ENCODE results near the gene RABGEF1. TPM values are rescaled to one million over a fixed set of nuclear protein-coding genes. Genes with fewer than 3 reads are reported as not detected.

The RABGEF1 gene
- total and polyA plus RNA-seq, 2 of the 8 experiments (the other 6 are each of a cell fraction or from before 2014, with no cell fraction given) = 10.2 to 18.0 TPM

DNA sequence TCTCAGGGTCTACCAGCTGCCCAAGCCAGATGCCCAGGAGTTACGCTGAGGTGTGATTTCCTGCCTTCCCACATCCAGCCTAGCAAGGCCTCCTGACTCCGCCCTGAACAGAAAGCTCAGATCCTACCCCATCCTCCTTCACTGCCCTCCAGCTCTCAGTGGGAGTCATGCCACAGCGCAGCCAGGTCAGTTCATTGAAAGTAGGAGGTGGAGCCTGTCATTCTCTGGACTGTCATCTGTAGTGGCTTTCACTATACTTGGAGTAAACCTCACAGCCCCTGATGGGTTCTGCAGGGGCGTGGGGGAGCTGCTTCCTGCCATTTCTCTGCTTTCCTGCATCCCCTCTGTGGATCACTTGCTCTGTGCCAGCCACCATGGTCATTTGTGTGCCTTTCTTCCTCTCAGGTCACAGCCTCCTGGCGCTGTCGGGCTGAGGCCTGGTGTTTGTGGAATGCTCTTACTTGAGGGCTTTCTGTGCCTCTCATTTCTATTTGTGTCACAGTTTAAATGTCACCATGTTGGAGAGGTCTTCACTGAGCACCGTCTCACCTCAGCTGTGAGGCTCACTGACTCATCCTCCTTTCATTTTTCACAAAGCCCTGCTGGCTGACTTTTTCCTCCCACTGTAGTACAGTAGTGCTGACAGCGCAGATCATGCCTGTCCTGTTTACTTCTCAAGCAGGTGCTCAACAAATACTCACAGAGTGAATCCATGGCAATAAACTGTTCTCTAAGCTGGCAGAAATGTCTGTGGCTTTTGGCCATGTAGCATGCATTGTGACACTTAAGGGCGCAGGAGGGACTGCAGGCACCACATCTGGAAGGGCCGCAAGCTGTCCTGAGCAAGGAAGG is 119.5 kb downstream of the RABGEF1 start:
- Histone ChIP-seq H2AK5ac (ENCODE audit: low read depth, low read length) (no peak overlapping the region), H3K36me3 (ENCODE audit: control insufficient read depth in 2 of 4, insufficient read depth in 4 of 4, low read length in 3 of 4) (peaks cover 0 to 4% (median 0%) of the 10 kb centered on the region in 4 experiments; a peak in 3 of 8 replicates), H3K4me3 (ENCODE audit: extremely low read depth in 1 of 4, insufficient read depth in 2 of 4, low read depth in 3 of 4, low read length in 4 of 4) (no peak overlapping the region), H3K9me3 (ENCODE audit: insufficient read depth in 2 of 2, low read depth in 1 of 2, low read length in 1 of 2) (no peaks in the 10 kb centered on the region), H3K14ac (ENCODE audit: insufficient read length) (no peak overlapping the region), H3K27me3 (replicated peaks in 1 of 4; ENCODE audit: control insufficient read depth in 3 of 4, extremely low read depth in 1 of 4, insufficient read depth in 3 of 4, low read length in 3 of 4) (no peaks in the 10 kb centered on the region), H2BK15ac (ENCODE audit: low read length) (no peak overlapping the region), H3K79me1 (ENCODE audit: low read depth, low read length) (peaks cover 4% of the 10 kb centered on the region; the same call in 1 of the 2 replicates), H3K27ac (ENCODE audit: low read depth, low read length) (no peak overlapping the region), H2BK12ac (ENCODE audit: low read depth, low read length) (no peak overlapping the region), H3K23ac (ENCODE audit: insufficient read length) (no peak overlapping the region), H2BK120ac (replicated peaks; ENCODE audit: low read depth, low read length) (no peak overlapping the region), H2BK20ac (ENCODE audit: low read length) (no peak overlapping the region), H3K23me2 (ENCODE audit: low read depth, low read length) (no peaks in the 10 kb centered on the region), H3K4me1 (replicated peaks in 1 of 4; ENCODE audit: control insufficient read depth in 3 of 4, insufficient read depth in 4 of 4, low read length in 3 of 4) (no peaks in the 10 kb centered on the region), H4K91ac (replicated peaks; ENCODE audit: insufficient read length, low read length) (no peak overlapping the region), H4K20me1 (replicated peaks in 1 of 2; ENCODE audit: control insufficient read depth in 1 of 2, insufficient read depth in 2 of 2, low read length in 2 of 2) (no peaks in the 10 kb centered on the region), H2BK5ac (ENCODE audit: low read depth, low read length) (no peak overlapping the region), H4K8ac (ENCODE audit: extremely low read depth, insufficient read depth, low read length) (no peak overlapping the region), H3K4me2 (ENCODE audit: insufficient read depth in 1 of 2, low read depth in 2 of 2, low read length in 2 of 2) (no peak overlapping the region), H3K56ac (replicated peaks; ENCODE audit: insufficient read length, low read depth, low read length) (no peak overlapping the region), H3K79me2 (ENCODE audit: control insufficient read depth in 1 of 2, insufficient read depth in 2 of 2, low read length in 2 of 2) (no peaks in the 10 kb centered on the region), H3K18ac (ENCODE audit: extremely low read depth, low read length) (no peak overlapping the region), H3K9ac (replicated peaks in 1 of 4; ENCODE audit: extremely low read depth in 1 of 4, low read depth in 3 of 4, low read length in 3 of 4) (no peak overlapping the region; a peak in 2 of 7 replicates), H3K4ac (replicated peaks; ENCODE audit: insufficient read length, low read depth, low read length) (no peak overlapping the region), H4K5ac (ENCODE audit: insufficient read length, low read depth, low read length) (no peak overlapping the region), H2AFZ (ENCODE audit: low read length) (no peak overlapping the region)
- WGBS, 2 experiments (ENCODE audit: extremely low coverage in 1 of 2, insufficient coverage in 1 of 2, insufficient read length in 1 of 2, insufficient replicate concordance in 2 of 2, low coverage in 1 of 2, low lambda C conversion rate in 2 of 2, missing lambda C conversion rate in 1 of 2) = 85% methylated on average over 10 of the region's 10 CpGs; no CpG with 5 or more reads in 1 of the 2 experiments
- no peak for DNase-seq (ENCODE audit: low read depth in 1 of 2, low spot score in 2 of 2)
- POLR2A ChIA-PET (ENCODE audit: partially characterized antibody) = interaction anchor here (1.0 to 1.5 kb wide), 6 partner anchors 10 to 45 kb away, joined by 3 to 8 read pairs (median 4); no protein-coding TSS in a partner anchor
- TF ChIP-seq CHD1 (IDR thresholded peaks at IDR 0.05; ENCODE audit: low read depth, low read length) = no peak
- TF ChIP-seq TAF7 (optimal IDR thresholded peaks at IDR 0.05; ENCODE audit: borderline replicate concordance, low read depth, low read length) = no peak
- no peak for TF ChIP-seq SIRT6 (IDR thresholded peaks at IDR 0.05; ENCODE audit: low read length)
- TF ChIP-seq CEBPB (IDR thresholded peaks at IDR 0.05; ENCODE audit: low read depth, low read length) = no peak
- no peak for TF ChIP-seq GABPA (IDR thresholded peaks at IDR 0.05; ENCODE audit: borderline replicate concordance, insufficient read depth, low read length)
- CTCF ChIA-PET (ENCODE audit: partially characterized antibody) = interaction anchor here (0.7 to 1.9 kb wide), 2 partner anchors 12 to 46 kb away, joined by 4 to 8 read pairs; no protein-coding TSS in a partner anchor
- FAIRE-seq = no peak
